ENCODE results near the gene SPEM1. TPM values are rescaled to one million over a fixed set of nuclear protein-coding genes. Genes with fewer than 3 reads are reported as not detected.

SPEM1 gene
- total RNA-seq, 1 donor from 2014 or later, result not detected

- Histone ChIP-seq H3K36me3 (peaks cover 3% of the 10 kb centered on the region), H3K9me3 (no peaks in the 10 kb centered on the region), H3K4me3 (peak within 1 kb of the TSS; percentile 76), H3K27ac (peak within 1 kb of the TSS; percentile 92), H3K27me3 (no peaks in the 10 kb centered on the region), H3K4me1 (peaks cover 7% of the 10 kb centered on the region)
- peak; percentile 95 for DNase-seq
- peak; percentile 44 for TF ChIP-seq CTCF (IDR thresholded peaks at IDR 0.05)
- intact Hi-C loops (cut with DNase I), result no loop called here
- ATAC-seq, result peak; percentile 94
Measured at GRCh38 chr17:7394452-7395191, 25.5 kb upstream of the SPEM1 start, which contains the start of gene PLSCR3. Gene PLSCR3, minus strand, starts transcription at chr17:7394525. Its CDS starts 415 bp downstream, at chr17:7394110.

GRCh38 chr17:7396147-7396546 lies 24.0 kb upstream of the SPEM1 start:
- ATAC-seq (no peak), DNase-seq (no peak)
- no peak overlapping the region for H3K27ac ChIP-seq
- H3K27me3 ChIP-seq, result no peaks in the 10 kb centered on the region
- H3K4me3 ChIP-seq, result no peak overlapping the region
- TF ChIP-seq CTCF (IDR thresholded peaks at IDR 0.05), result no peak
- H3K9me3 ChIP-seq, result no peaks in the 10 kb centered on the region
- intact Hi-C loops (cut with DNase I), result no loop called here
- no peaks in the 10 kb centered on the region for H3K36me3 ChIP-seq
- H3K4me1 ChIP-seq, result peaks cover 7% of the 10 kb centered on the region

GRCh38 chr17:7398612-7399011 lies 21.5 kb upstream of the SPEM1 start:
- ATAC-seq, result no peak
- Histone ChIP-seq H3K36me3 (no peaks in the 10 kb centered on the region), H3K27ac (no peak overlapping the region), H3K4me1 (peaks cover 12% of the 10 kb centered on the region), H3K27me3 (no peaks in the 10 kb centered on the region), H3K9me3 (no peaks in the 10 kb centered on the region), H3K4me3 (no peak overlapping the region)
- intact Hi-C loops (cut with DNase I), result no loop called here
- no peak for DNase-seq
- no peak for TF ChIP-seq CTCF (IDR thresholded peaks at IDR 0.05)

- no peaks in the 10 kb centered on the region for H3K36me3 ChIP-seq
- peak overlapping the region; percentile 64 for H3K4me3 ChIP-seq
- no peak for TF ChIP-seq CTCF (IDR thresholded peaks at IDR 0.05)
- H3K27me3 ChIP-seq, result no peaks in the 10 kb centered on the region
- peak overlapping the region; percentile 78 for H3K27ac ChIP-seq
- ATAC-seq, result no peak
- peaks cover 10% of the 10 kb centered on the region for H3K4me1 ChIP-seq
- DNase-seq, result peak; percentile 73
- intact Hi-C loops (cut with DNase I), result no loop called here
- H3K9me3 ChIP-seq, result no peaks in the 10 kb centered on the region
Measured at GRCh38 chr17:7403043-7403726, 16.9 kb upstream of the SPEM1 start.

- DNase-seq, result no peak
- no peaks in the 10 kb centered on the region for H3K9me3 ChIP-seq
- intact Hi-C loops (cut with DNase I), result no loop called here
- TF ChIP-seq CTCF (IDR thresholded peaks at IDR 0.05), result no peak
- peak overlapping the region; percentile 78 for H3K27ac ChIP-seq
- peak overlapping the region; percentile 64 for H3K4me3 ChIP-seq
- peak; percentile 62 for ATAC-seq
- peaks cover 10% of the 10 kb centered on the region for H3K4me1 ChIP-seq
- no peaks in the 10 kb centered on the region for H3K36me3 ChIP-seq
- H3K27me3 ChIP-seq, result no peaks in the 10 kb centered on the region
Measured at GRCh38 chr17:7403727-7403976, 16.5 kb upstream of the SPEM1 start.
